Caco-2 (cell line): Measurements from ENCODE around the gene SERINC3. TPM values are rescaled to one million over a fixed set of nuclear protein-coding genes. Genes with fewer than 3 reads are reported as not detected.

Source experiments
- BruUV-seq: library from RNA; stranded (reverse); fragments of 400-500 nt; replicated peaks from 2 replicates; lab custom pipeline; 2021; lab: Mats Ljungman, UMichigan
- CTCF ChIA-PET: fragments of 300-600 bp; sonication (Branson Sonifier 250); formaldehyde crosslinking; loops from one replicate; lab custom pipeline; 2022; ENCODE audit warnings: antibody characterized with exemption; lab: Charles Lee
- POLR2A ChIA-PET: fragments of 300-600 bp; sonication (Branson Sonifier 250); formaldehyde crosslinking; loops from one replicate; lab custom pipeline; 2022; ENCODE audit warnings: antibody characterized with exemption; lab: Charles Lee
- DNase-seq, 2 experiments: peaks; one replicate each; pipeline versions ENCODE4 v3.0.0 to v3.0.0-alpha.2; 2020 to 2022
- H3K27me3 ChIP-seq: replicated peaks from 2 replicates; pipeline ENCODE4 v1.6.0; 2011; ENCODE audit warnings: low read length; ENCODE audit not compliant: control insufficient read depth, insufficient read depth
- H3K36me3 ChIP-seq: 2 replicates; pipeline ENCODE4 v1.5.1; 2011; ENCODE audit warnings: low read length; ENCODE audit not compliant: control insufficient read depth, insufficient read depth
- H3K4me1 ChIP-seq: fragments of 250-450 bp; sonication (Bioruptor Pico); 2 replicates; pipeline ENCODE4 v1.5.1; 2020; ENCODE audit warnings: mild to moderate bottlenecking
- H3K4me3 ChIP-seq: 2 replicates; pipeline ENCODE4 v1.5.1; 2011; ENCODE audit warnings: low read depth, mild to moderate bottlenecking, control low read depth, low read length
- H3K9me3 ChIP-seq: fragments of 250-450 bp; sonication (Bioruptor Pico); 2 replicates; pipeline ENCODE4 v1.5.1; 2020; ENCODE audit warnings: mild to moderate bottlenecking, moderate library complexity
- H3K27ac Mint-ChIP-seq: one replicate; pipeline ENCODE4 v1.8.0; 2022; ENCODE audit warnings: mixed read lengths; ENCODE audit not compliant: unreplicated experiment
- H3K27me3 Mint-ChIP-seq: one replicate; pipeline ENCODE4 v1.8.0; 2022; ENCODE audit warnings: mixed read lengths; ENCODE audit not compliant: insufficient read depth, unreplicated experiment
- H3K36me3 Mint-ChIP-seq: one replicate; pipeline ENCODE4 v1.8.0; 2022; ENCODE audit warnings: mild to moderate bottlenecking, mixed read lengths; ENCODE audit not compliant: insufficient read depth, unreplicated experiment
- H3K4me1 Mint-ChIP-seq: one replicate; pipeline ENCODE4 v1.8.0; 2022; ENCODE audit warnings: low read depth, mixed read lengths; ENCODE audit not compliant: unreplicated experiment
- H3K4me3 Mint-ChIP-seq: one replicate; pipeline ENCODE4 v1.8.0; 2022; ENCODE audit warnings: mild to moderate bottlenecking, moderate library complexity, mixed read lengths; ENCODE audit not compliant: unreplicated experiment
- H3K9me3 Mint-ChIP-seq: one replicate; pipeline ENCODE4 v1.8.0; 2022; ENCODE audit warnings: mixed read lengths; ENCODE audit not compliant: unreplicated experiment
- intact Hi-C: fragments of 100-400 bp; cut with micrococcal nuclease; formaldehyde crosslinking; loops from one replicate; pipeline ENCODE4 v1.10.0; 2022; ENCODE audit not compliant: unreplicated experiment
- total RNA-seq: library from RNA; stranded (reverse); gene quantifications from 2 replicates; pipeline ENCODE4 v1.2.3, GENCODE V29; 2022
- TF ChIP-seq, protein P1 (sequence below), 2 experiments: fragments of 200-600 bp in 1 of 2; IDR thresholded peaks; 1 replicate in 1 of 2; 2 replicates in 1 of 2; pipeline versions ENCODE4 v1.5.1 to v1.8.0; 2011 to 2022; ENCODE audit warnings: antibody characterized with exemption in 1 of 2, control low read depth in 1 of 2, inconsistent platforms in 1 of 2, low read depth in 1 of 2, low read length in 1 of 2, mild to moderate bottlenecking in 1 of 2, moderate library complexity in 1 of 2; ENCODE audit not compliant: insufficient read depth in 1 of 2, severe bottlenecking in 1 of 2, unreplicated experiment in 1 of 2

The SERINC3 gene
- total RNA-seq, 1 experiment from 2014 or later, result 185 TPM

DNA sequence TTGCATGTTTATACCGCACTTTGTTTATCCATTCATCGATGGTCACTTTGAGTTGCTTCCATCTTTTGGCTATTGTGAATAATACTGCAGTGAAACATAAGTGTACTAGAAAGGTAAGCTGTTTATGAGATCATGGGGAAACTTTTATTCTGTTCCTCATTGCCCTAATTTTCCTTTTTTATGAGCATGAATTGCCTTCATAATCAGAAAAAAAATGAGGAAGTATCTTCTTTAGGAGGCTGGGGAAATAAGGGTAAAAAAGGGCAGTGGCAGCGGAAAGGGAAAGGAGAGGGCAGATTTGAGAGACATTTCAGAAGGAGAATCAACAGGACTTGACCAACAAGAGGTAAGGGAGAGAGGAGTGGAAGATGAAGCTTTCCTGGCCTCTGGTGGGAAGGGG, 14.3 kb upstream of the SERINC3 start:
- Mint-ChIP-seq H3K4me1 (peaks cover 6% of the 10 kb centered on the region), H3K36me3 (peaks cover 5% of the 10 kb centered on the region), H3K4me3 (no peak overlapping the region), H3K27me3 (no peaks in the 10 kb centered on the region), H3K9me3 (no peaks in the 10 kb centered on the region), H3K27ac (no peak overlapping the region)
- no peaks in the 10 kb centered on the region for H3K27me3 ChIP-seq
- intact Hi-C loops, result loop anchor here (10.0 kb wide), 1 partner anchor 199 kb away; no protein-coding TSS in a partner anchor
- no peak for DNase-seq
- H3K9me3 ChIP-seq, result no peaks in the 10 kb centered on the region
- no TSS peak for BruUV-seq
- peaks cover 15% of the 10 kb centered on the region for H3K4me1 ChIP-seq
- POLR2A ChIA-PET, result interaction anchor here (0.5 kb wide), 1 partner anchor 225 kb away, joined by 3 read pairs; the partner anchor contains the start of gene FITM2
- no peaks in the 10 kb centered on the region for H3K36me3 ChIP-seq
- TF ChIP-seq, protein P1, sequence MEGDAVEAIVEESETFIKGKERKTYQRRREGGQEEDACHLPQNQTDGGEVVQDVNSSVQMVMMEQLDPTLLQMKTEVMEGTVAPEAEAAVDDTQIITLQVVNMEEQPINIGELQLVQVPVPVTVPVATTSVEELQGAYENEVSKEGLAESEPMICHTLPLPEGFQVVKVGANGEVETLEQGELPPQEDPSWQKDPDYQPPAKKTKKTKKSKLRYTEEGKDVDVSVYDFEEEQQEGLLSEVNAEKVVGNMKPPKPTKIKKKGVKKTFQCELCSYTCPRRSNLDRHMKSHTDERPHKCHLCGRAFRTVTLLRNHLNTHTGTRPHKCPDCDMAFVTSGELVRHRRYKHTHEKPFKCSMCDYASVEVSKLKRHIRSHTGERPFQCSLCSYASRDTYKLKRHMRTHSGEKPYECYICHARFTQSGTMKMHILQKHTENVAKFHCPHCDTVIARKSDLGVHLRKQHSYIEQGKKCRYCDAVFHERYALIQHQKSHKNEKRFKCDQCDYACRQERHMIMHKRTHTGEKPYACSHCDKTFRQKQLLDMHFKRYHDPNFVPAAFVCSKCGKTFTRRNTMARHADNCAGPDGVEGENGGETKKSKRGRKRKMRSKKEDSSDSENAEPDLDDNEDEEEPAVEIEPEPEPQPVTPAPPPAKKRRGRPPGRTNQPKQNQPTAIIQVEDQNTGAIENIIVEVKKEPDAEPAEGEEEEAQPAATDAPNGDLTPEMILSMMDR (IDR thresholded peaks at IDR 0.05; ENCODE audit: insufficient read depth in 1 of 2, low read depth in 1 of 2, low read length in 1 of 2, severe bottlenecking in 1 of 2, unreplicated experiment in 1 of 2), result no peak
- CTCF ChIA-PET, result no interaction called here
- no peak overlapping the region for H3K4me3 ChIP-seq

DNA sequence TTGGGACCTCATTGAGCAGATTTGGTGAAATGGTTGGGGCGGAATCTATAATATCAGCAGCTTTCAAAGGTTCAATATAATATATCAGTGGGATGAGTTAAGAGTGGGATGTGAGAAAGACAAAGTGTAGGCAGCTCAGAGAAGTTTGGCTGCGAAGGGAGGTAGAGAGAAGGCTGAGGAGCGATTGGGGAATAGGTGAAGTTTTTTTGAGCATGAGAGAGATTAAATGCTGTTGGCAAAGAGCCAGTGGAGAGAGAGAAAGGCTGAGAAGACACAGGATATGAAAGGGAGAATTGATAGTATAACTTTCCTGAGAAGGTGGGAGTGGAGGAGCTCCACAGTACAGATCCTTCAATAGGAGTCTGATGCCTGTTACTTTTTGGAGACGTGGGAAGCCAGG, 12.1 kb upstream of the SERINC3 start:
- H3K4me3 Mint-ChIP-seq, result no peak overlapping the region
- TF ChIP-seq, protein P1 (IDR thresholded peaks at IDR 0.05; ENCODE audit: insufficient read depth in 1 of 2, low read depth in 1 of 2, low read length in 1 of 2, severe bottlenecking in 1 of 2, unreplicated experiment in 1 of 2), result no peak
- POLR2A ChIA-PET, result no interaction called here
- no peaks in the 10 kb centered on the region for H3K9me3 ChIP-seq
- no peaks in the 10 kb centered on the region for H3K9me3 Mint-ChIP-seq
- BruUV-seq, result no TSS peak
- CTCF ChIA-PET, result interaction anchor here (0.6 kb wide), 1 partner anchor 150 kb away, joined by 9 read pairs; no protein-coding TSS in a partner anchor
- peaks cover 19% of the 10 kb centered on the region for H3K4me1 ChIP-seq
- H3K4me3 ChIP-seq, result no peak overlapping the region
- DNase-seq, result no peak
- no peaks in the 10 kb centered on the region for H3K27me3 ChIP-seq
- no peaks in the 10 kb centered on the region for H3K4me1 Mint-ChIP-seq
- peaks cover 5% of the 10 kb centered on the region for H3K36me3 Mint-ChIP-seq
- no peaks in the 10 kb centered on the region for H3K27me3 Mint-ChIP-seq
- intact Hi-C loops, result loop anchor here (10.0 kb wide), 1 partner anchor 201 kb away; no protein-coding TSS in a partner anchor
- H3K36me3 ChIP-seq, result no peaks in the 10 kb centered on the region
- no peak overlapping the region for H3K27ac Mint-ChIP-seq

DNA sequence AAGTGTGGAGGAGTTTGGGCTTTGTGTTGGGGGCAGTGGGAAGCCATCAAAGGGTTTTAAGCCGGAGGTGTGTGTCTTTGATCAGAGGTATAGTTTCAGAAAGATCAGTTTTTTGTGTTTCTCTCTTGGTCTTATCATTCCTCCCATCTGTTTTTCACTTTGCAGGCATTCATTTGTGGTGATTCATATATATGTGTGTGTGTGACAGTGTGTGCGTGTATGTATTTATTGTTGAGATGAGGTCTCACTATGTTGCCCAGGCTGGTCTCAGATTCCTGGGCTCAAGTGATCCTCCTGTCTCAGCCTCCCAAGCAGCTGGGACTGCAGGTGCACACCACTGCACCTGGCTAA, 11.1 kb upstream of the SERINC3 start:
- no peak overlapping the region for H3K4me3 ChIP-seq
- ChIA-PET CTCF (no interaction called here), POLR2A (no interaction called here)
- Mint-ChIP-seq H3K9me3 (no peaks in the 10 kb centered on the region), H3K27ac (no peak overlapping the region), H3K4me3 (no peak overlapping the region), H3K36me3 (peaks cover 5% of the 10 kb centered on the region), H3K4me1 (no peaks in the 10 kb centered on the region), H3K27me3 (no peaks in the 10 kb centered on the region)
- peaks cover 19% of the 10 kb centered on the region for H3K4me1 ChIP-seq
- TF ChIP-seq, protein P1 (IDR thresholded peaks at IDR 0.05; ENCODE audit: insufficient read depth in 1 of 2, low read depth in 1 of 2, low read length in 1 of 2, severe bottlenecking in 1 of 2, unreplicated experiment in 1 of 2), result no peak
- H3K9me3 ChIP-seq, result no peaks in the 10 kb centered on the region
- no peaks in the 10 kb centered on the region for H3K27me3 ChIP-seq
- H3K36me3 ChIP-seq, result no peaks in the 10 kb centered on the region
- no TSS peak for BruUV-seq
- DNase-seq, result no peak
- intact Hi-C loops, result loop anchor here (10.0 kb wide), 1 partner anchor 202 kb away; no protein-coding TSS in a partner anchor
